HL-60 (cell line): ENCODE results near the gene ARL3.

ENCODE experiments used
- DNase-seq, 2 experiments: peaks; one replicate each; pipeline ENCODE4 v3.0.0-alpha.2; 2010 to 2020; ENCODE audit warnings: low read depth in 1 of 2, low spot score in 1 of 2
- H3K27ac ChIP-seq: fragments of 250-450 bp; sonication (Bioruptor Pico); replicated peaks from 2 replicates; pipeline ENCODE4 v1.5.1; 2020; ENCODE audit warnings: mild to moderate bottlenecking, moderate library complexity
- H3K27me3 ChIP-seq: fragments of 250-450 bp; sonication (Bioruptor Pico); 2 replicates; pipeline ENCODE4 v1.5.1; 2021; ENCODE audit warnings: mild to moderate bottlenecking, moderate library complexity; ENCODE audit not compliant: insufficient read depth, poor library complexity, severe bottlenecking
- H3K4me3 ChIP-seq: replicated peaks from 2 replicates; pipeline ENCODE4 v1.5.1; 2011; ENCODE audit warnings: mild to moderate bottlenecking, control low read depth, low read length; ENCODE audit not compliant: insufficient read depth
- GABPA ChIP-seq: IDR thresholded peaks from 2 replicates; pipeline ENCODE4 v1.6.1; 2012; ENCODE audit warnings: low read depth
- POLR2AphosphoS5 ChIP-seq: IDR thresholded peaks from 2 replicates; pipeline ENCODE4 v1.6.1; 2012; ENCODE audit warnings: low read depth
- SPI1 ChIP-seq: IDR thresholded peaks from 2 replicates; pipeline ENCODE4 v1.6.1; 2012; ENCODE audit warnings: low read depth, mild to moderate bottlenecking, borderline replicate concordance
- TF ChIP-seq, protein P1 (sequence below): IDR thresholded peaks from one replicate; pipeline ENCODE4 v1.5.1; 2011; ENCODE audit warnings: low read length, control low read depth, inconsistent platforms; ENCODE audit not compliant: insufficient read depth
- TF ChIP-seq, protein P2 (sequence below): IDR thresholded peaks from 2 replicates; pipeline ENCODE4 v1.6.1; 2012; ENCODE audit warnings: low read depth; ENCODE audit not compliant: insufficient replicate concordance

Gene ARL3

GRCh38 chr10:102661658-102662028, 52.6 kb downstream of the ARL3 start:
- TF ChIP-seq, protein P1, sequence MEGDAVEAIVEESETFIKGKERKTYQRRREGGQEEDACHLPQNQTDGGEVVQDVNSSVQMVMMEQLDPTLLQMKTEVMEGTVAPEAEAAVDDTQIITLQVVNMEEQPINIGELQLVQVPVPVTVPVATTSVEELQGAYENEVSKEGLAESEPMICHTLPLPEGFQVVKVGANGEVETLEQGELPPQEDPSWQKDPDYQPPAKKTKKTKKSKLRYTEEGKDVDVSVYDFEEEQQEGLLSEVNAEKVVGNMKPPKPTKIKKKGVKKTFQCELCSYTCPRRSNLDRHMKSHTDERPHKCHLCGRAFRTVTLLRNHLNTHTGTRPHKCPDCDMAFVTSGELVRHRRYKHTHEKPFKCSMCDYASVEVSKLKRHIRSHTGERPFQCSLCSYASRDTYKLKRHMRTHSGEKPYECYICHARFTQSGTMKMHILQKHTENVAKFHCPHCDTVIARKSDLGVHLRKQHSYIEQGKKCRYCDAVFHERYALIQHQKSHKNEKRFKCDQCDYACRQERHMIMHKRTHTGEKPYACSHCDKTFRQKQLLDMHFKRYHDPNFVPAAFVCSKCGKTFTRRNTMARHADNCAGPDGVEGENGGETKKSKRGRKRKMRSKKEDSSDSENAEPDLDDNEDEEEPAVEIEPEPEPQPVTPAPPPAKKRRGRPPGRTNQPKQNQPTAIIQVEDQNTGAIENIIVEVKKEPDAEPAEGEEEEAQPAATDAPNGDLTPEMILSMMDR: no peak
- TF ChIP-seq, protein P2, sequence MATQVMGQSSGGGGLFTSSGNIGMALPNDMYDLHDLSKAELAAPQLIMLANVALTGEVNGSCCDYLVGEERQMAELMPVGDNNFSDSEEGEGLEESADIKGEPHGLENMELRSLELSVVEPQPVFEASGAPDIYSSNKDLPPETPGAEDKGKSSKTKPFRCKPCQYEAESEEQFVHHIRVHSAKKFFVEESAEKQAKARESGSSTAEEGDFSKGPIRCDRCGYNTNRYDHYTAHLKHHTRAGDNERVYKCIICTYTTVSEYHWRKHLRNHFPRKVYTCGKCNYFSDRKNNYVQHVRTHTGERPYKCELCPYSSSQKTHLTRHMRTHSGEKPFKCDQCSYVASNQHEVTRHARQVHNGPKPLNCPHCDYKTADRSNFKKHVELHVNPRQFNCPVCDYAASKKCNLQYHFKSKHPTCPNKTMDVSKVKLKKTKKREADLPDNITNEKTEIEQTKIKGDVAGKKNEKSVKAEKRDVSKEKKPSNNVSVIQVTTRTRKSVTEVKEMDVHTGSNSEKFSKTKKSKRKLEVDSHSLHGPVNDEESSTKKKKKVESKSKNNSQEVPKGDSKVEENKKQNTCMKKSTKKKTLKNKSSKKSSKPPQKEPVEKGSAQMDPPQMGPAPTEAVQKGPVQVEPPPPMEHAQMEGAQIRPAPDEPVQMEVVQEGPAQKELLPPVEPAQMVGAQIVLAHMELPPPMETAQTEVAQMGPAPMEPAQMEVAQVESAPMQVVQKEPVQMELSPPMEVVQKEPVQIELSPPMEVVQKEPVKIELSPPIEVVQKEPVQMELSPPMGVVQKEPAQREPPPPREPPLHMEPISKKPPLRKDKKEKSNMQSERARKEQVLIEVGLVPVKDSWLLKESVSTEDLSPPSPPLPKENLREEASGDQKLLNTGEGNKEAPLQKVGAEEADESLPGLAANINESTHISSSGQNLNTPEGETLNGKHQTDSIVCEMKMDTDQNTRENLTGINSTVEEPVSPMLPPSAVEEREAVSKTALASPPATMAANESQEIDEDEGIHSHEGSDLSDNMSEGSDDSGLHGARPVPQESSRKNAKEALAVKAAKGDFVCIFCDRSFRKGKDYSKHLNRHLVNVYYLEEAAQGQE: no peak
- no peak for TF ChIP-seq POLR2AphosphoS5
- no peak for TF ChIP-seq GABPA
- TF ChIP-seq SPI1: no peak
- no peak for DNase-seq
- Histone ChIP-seq H3K27me3 (no peaks in the 10 kb centered on the region), H3K27ac (no peak overlapping the region), H3K4me3 (no peak overlapping the region)

GRCh38 chr10:102660888-102661657, 53.1 kb downstream of the ARL3 start:
- Histone ChIP-seq H3K27me3 (no peaks in the 10 kb centered on the region), H3K27ac (peak overlapping the region; percentile 28; the same call in 1 of the 2 replicates), H3K4me3 (no peak overlapping the region)
- TF ChIP-seq GABPA: peak; percentile 20; the same call in 1 of the 2 replicates
- TF ChIP-seq SPI1: no peak
- TF ChIP-seq POLR2AphosphoS5: peak; percentile 94
- TF ChIP-seq, protein P2: no peak
- TF ChIP-seq, protein P1: no peak
- DNase-seq: peak; percentile 25 to 62

DNA sequence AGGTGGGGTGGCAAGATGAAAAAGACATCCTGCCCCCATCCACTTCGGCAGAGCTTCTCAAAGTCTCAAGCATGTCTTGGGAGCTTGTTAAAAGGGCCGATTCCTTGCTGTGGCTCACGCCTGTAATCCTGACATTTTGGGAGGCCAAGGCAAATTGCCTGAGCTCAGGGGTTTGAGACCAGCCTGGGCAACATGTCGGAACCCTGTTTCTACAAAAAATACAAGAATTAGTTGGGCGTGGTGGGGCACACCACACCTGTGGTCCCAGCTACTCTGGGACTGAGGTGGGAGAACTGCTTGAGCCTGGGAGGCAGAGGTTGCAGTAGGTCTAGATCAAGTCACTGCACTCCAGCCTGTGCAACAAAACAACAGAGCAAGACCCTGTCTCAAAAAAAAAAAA, 55.4 kb downstream of the ARL3 start:
- no peak overlapping the region for H3K27ac ChIP-seq
- no peak overlapping the region for H3K4me3 ChIP-seq
- no peak for DNase-seq
- no peaks in the 10 kb centered on the region for H3K27me3 ChIP-seq
- TF ChIP-seq, protein P1: no peak
- TF ChIP-seq POLR2AphosphoS5: peak; percentile 5; the same call in 1 of the 2 replicates
